Measurements from ENCODE around the gene VTI1A. TPM values are rescaled to one million over a fixed set of nuclear protein-coding genes. Genes with fewer than 3 reads are reported as not detected.

The VTI1A gene
- polyA plus RNA-seq, 1 donor from 2014 or later, result 28.7 TPM

DNA sequence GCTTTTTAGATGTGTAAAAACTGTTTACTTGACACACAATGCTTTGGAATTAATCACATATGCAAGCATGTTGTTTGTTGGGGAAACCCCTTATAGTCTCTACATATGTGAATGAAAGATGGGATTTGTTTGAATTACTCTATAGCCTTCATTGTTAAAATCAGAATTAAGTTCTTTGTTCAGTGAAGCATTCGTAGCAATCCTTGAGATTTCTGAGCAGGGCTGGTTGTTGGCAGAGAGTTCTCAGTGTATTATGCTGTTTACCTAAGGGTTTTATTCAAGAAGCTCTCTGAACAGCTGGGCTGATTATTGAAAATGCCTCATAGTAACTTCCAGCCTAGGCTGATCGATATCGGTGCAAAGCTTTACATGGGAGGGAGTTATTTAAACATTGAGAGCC is 190.9 kb downstream of the VTI1A start:
- Histone ChIP-seq H3K36me3 (ENCODE audit: insufficient read depth, low read length) (no peaks in the 10 kb centered on the region), H3F3A (ENCODE audit: insufficient read depth, low read length, poor library complexity, severe bottlenecking) (no peaks in the 10 kb centered on the region), H4K20me1 (ENCODE audit: insufficient read depth) (no peaks in the 10 kb centered on the region), H3K9ac (ENCODE audit: low read length) (no peak overlapping the region), H3K9me3 (ENCODE audit: low read length) (no peaks in the 10 kb centered on the region), H3K27ac (ENCODE audit: low read length) (no peak overlapping the region), H3K4me2 (ENCODE audit: low read length) (no peak overlapping the region), H3K79me2 (replicated peaks; ENCODE audit: insufficient read depth, low read length) (no peaks in the 10 kb centered on the region), H3K27me3 (ENCODE audit: insufficient read depth, low read depth, low read length) (no peaks in the 10 kb centered on the region), H2AFZ (ENCODE audit: low read depth, low read length) (no peak overlapping the region), H3K4me3 (ENCODE audit: low read length) (no peak overlapping the region), H3K9me2 (ENCODE audit: insufficient read depth, low read length) (no peaks in the 10 kb centered on the region)
- TF ChIP-seq RAD21 (conservative IDR thresholded peaks at IDR 0.05) (no peak), EP300 (conservative IDR thresholded peaks at IDR 0.05; ENCODE audit: poor library complexity, severe bottlenecking) (no peak), POLR2AphosphoS5 (IDR thresholded peaks at IDR 0.05) (no peak), TAF1 (IDR thresholded peaks at IDR 0.05; ENCODE audit: low read depth) (no peak), SMC3 (conservative IDR thresholded peaks at IDR 0.05; ENCODE audit: poor library complexity) (no peak), MXI1 (conservative IDR thresholded peaks at IDR 0.05; ENCODE audit: poor library complexity, severe bottlenecking) (no peak), EZH2 (IDR thresholded peaks at IDR 0.05; ENCODE audit: borderline replicate concordance, insufficient read depth, low read length, poor library complexity, severe bottlenecking) (no peak)
- TF ChIP-seq, protein P1, sequence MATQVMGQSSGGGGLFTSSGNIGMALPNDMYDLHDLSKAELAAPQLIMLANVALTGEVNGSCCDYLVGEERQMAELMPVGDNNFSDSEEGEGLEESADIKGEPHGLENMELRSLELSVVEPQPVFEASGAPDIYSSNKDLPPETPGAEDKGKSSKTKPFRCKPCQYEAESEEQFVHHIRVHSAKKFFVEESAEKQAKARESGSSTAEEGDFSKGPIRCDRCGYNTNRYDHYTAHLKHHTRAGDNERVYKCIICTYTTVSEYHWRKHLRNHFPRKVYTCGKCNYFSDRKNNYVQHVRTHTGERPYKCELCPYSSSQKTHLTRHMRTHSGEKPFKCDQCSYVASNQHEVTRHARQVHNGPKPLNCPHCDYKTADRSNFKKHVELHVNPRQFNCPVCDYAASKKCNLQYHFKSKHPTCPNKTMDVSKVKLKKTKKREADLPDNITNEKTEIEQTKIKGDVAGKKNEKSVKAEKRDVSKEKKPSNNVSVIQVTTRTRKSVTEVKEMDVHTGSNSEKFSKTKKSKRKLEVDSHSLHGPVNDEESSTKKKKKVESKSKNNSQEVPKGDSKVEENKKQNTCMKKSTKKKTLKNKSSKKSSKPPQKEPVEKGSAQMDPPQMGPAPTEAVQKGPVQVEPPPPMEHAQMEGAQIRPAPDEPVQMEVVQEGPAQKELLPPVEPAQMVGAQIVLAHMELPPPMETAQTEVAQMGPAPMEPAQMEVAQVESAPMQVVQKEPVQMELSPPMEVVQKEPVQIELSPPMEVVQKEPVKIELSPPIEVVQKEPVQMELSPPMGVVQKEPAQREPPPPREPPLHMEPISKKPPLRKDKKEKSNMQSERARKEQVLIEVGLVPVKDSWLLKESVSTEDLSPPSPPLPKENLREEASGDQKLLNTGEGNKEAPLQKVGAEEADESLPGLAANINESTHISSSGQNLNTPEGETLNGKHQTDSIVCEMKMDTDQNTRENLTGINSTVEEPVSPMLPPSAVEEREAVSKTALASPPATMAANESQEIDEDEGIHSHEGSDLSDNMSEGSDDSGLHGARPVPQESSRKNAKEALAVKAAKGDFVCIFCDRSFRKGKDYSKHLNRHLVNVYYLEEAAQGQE (IDR thresholded peaks at IDR 0.05; ENCODE audit: borderline replicate concordance), result no peak
- TF ChIP-seq, protein P2, sequence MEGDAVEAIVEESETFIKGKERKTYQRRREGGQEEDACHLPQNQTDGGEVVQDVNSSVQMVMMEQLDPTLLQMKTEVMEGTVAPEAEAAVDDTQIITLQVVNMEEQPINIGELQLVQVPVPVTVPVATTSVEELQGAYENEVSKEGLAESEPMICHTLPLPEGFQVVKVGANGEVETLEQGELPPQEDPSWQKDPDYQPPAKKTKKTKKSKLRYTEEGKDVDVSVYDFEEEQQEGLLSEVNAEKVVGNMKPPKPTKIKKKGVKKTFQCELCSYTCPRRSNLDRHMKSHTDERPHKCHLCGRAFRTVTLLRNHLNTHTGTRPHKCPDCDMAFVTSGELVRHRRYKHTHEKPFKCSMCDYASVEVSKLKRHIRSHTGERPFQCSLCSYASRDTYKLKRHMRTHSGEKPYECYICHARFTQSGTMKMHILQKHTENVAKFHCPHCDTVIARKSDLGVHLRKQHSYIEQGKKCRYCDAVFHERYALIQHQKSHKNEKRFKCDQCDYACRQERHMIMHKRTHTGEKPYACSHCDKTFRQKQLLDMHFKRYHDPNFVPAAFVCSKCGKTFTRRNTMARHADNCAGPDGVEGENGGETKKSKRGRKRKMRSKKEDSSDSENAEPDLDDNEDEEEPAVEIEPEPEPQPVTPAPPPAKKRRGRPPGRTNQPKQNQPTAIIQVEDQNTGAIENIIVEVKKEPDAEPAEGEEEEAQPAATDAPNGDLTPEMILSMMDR (IDR thresholded peaks at IDR 0.05; ENCODE audit: poor library complexity, severe bottlenecking), result no peak

DNA sequence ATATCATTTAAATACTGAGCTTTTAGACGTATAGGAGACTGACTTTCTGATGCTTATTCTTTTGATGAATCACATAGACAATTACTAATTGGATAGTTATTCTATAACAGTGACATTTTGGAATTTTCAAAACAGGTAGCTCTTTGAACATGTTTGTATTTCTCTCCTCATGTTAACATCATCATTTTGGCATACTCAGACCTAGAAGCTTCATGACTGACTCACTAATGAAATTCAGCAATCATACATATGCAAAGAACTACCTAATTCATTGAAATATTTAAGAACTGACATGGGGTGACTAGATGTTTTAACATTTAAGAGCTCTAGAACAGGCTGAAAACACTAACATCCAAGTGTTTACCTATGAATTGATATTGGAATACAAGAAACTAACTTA is 192.3 kb downstream of the VTI1A start:
- no peaks in the 10 kb centered on the region for H3F3A ChIP-seq (ENCODE audit: insufficient read depth, low read length, poor library complexity, severe bottlenecking)
- TF ChIP-seq, protein P1 (IDR thresholded peaks at IDR 0.05; ENCODE audit: borderline replicate concordance), result no peak
- TF ChIP-seq POLR2AphosphoS5 (IDR thresholded peaks at IDR 0.05) (no peak), TAF1 (IDR thresholded peaks at IDR 0.05; ENCODE audit: low read depth) (no peak), EZH2 (IDR thresholded peaks at IDR 0.05; ENCODE audit: borderline replicate concordance, insufficient read depth, low read length, poor library complexity, severe bottlenecking) (no peak), RAD21 (conservative IDR thresholded peaks at IDR 0.05) (no peak), EP300 (conservative IDR thresholded peaks at IDR 0.05; ENCODE audit: poor library complexity, severe bottlenecking) (no peak), SMC3 (conservative IDR thresholded peaks at IDR 0.05; ENCODE audit: poor library complexity) (no peak), MXI1 (conservative IDR thresholded peaks at IDR 0.05; ENCODE audit: poor library complexity, severe bottlenecking) (no peak)
- TF ChIP-seq, protein P2 (IDR thresholded peaks at IDR 0.05; ENCODE audit: poor library complexity, severe bottlenecking), result no peak
- no peaks in the 10 kb centered on the region for H3K27me3 ChIP-seq (ENCODE audit: insufficient read depth, low read depth, low read length)
- H4K20me1 ChIP-seq (ENCODE audit: insufficient read depth), result no peaks in the 10 kb centered on the region
- H3K4me3 ChIP-seq (ENCODE audit: low read length), result no peak overlapping the region
- no peak overlapping the region for H3K4me2 ChIP-seq (ENCODE audit: low read length)
- H3K9me3 ChIP-seq (ENCODE audit: low read length), result no peaks in the 10 kb centered on the region
- H3K9ac ChIP-seq (ENCODE audit: low read length), result no peak overlapping the region
- H3K36me3 ChIP-seq (ENCODE audit: insufficient read depth, low read length), result no peaks in the 10 kb centered on the region
- no peak overlapping the region for H3K27ac ChIP-seq (ENCODE audit: low read length)
- H3K9me2 ChIP-seq (ENCODE audit: insufficient read depth, low read length), result no peaks in the 10 kb centered on the region
- no peak overlapping the region for H2AFZ ChIP-seq (ENCODE audit: low read depth, low read length)
- H3K79me2 ChIP-seq (replicated peaks; ENCODE audit: insufficient read depth, low read length), result no peaks in the 10 kb centered on the region
